Measurements from ENCODE around the gene C1QTNF5.

DNA sequence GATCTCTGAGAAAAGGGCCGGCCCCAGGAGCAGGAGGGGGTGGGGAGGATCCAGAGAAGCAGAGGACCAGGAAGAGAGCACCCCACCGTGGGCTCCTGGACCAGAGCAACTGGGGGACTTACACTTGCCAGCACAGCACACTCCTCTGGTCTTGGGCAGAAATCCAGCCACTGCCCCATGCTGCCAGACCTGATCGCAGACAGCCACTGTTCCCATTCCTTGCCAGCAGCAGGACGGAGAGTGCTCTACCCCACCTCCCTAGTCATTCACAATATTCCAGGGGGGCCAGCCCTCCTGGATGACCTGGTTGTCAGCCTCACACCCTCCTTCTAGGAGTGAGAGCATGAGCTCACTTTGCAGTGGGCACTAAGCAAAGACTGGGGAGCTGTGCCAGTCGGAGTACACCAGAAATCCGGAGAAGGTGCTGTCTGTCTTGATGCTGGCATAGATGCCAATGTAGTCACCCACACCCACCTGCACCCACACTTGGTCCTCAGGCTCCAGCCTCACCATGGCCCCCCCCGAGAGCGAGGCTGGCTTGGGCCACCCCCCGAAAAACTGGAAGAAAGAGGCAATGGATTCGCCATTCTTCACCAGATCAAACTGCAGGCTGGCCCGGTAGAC is 1.6 kb downstream of the C1QTNF5 start:
- TF ChIP-seq POLR2AphosphoS5 (IDR thresholded peaks at IDR 0.05; ENCODE audit: low read depth), result no peak
- TF ChIP-seq, protein P1, sequence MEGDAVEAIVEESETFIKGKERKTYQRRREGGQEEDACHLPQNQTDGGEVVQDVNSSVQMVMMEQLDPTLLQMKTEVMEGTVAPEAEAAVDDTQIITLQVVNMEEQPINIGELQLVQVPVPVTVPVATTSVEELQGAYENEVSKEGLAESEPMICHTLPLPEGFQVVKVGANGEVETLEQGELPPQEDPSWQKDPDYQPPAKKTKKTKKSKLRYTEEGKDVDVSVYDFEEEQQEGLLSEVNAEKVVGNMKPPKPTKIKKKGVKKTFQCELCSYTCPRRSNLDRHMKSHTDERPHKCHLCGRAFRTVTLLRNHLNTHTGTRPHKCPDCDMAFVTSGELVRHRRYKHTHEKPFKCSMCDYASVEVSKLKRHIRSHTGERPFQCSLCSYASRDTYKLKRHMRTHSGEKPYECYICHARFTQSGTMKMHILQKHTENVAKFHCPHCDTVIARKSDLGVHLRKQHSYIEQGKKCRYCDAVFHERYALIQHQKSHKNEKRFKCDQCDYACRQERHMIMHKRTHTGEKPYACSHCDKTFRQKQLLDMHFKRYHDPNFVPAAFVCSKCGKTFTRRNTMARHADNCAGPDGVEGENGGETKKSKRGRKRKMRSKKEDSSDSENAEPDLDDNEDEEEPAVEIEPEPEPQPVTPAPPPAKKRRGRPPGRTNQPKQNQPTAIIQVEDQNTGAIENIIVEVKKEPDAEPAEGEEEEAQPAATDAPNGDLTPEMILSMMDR (IDR thresholded peaks at IDR 0.05; ENCODE audit: insufficient read depth, low read length), result no peak
- TF ChIP-seq GABPA (IDR thresholded peaks at IDR 0.05; ENCODE audit: low read depth), result no peak
- TF ChIP-seq, protein P2, sequence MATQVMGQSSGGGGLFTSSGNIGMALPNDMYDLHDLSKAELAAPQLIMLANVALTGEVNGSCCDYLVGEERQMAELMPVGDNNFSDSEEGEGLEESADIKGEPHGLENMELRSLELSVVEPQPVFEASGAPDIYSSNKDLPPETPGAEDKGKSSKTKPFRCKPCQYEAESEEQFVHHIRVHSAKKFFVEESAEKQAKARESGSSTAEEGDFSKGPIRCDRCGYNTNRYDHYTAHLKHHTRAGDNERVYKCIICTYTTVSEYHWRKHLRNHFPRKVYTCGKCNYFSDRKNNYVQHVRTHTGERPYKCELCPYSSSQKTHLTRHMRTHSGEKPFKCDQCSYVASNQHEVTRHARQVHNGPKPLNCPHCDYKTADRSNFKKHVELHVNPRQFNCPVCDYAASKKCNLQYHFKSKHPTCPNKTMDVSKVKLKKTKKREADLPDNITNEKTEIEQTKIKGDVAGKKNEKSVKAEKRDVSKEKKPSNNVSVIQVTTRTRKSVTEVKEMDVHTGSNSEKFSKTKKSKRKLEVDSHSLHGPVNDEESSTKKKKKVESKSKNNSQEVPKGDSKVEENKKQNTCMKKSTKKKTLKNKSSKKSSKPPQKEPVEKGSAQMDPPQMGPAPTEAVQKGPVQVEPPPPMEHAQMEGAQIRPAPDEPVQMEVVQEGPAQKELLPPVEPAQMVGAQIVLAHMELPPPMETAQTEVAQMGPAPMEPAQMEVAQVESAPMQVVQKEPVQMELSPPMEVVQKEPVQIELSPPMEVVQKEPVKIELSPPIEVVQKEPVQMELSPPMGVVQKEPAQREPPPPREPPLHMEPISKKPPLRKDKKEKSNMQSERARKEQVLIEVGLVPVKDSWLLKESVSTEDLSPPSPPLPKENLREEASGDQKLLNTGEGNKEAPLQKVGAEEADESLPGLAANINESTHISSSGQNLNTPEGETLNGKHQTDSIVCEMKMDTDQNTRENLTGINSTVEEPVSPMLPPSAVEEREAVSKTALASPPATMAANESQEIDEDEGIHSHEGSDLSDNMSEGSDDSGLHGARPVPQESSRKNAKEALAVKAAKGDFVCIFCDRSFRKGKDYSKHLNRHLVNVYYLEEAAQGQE (IDR thresholded peaks at IDR 0.05; ENCODE audit: insufficient replicate concordance, low read depth), result no peak
- TF ChIP-seq SPI1 (IDR thresholded peaks at IDR 0.05; ENCODE audit: borderline replicate concordance, low read depth), result no peak

All from HL-60 (cell line).